ENCODE data around the gene LRRC8E.

Gene LRRC8E

DNA sequence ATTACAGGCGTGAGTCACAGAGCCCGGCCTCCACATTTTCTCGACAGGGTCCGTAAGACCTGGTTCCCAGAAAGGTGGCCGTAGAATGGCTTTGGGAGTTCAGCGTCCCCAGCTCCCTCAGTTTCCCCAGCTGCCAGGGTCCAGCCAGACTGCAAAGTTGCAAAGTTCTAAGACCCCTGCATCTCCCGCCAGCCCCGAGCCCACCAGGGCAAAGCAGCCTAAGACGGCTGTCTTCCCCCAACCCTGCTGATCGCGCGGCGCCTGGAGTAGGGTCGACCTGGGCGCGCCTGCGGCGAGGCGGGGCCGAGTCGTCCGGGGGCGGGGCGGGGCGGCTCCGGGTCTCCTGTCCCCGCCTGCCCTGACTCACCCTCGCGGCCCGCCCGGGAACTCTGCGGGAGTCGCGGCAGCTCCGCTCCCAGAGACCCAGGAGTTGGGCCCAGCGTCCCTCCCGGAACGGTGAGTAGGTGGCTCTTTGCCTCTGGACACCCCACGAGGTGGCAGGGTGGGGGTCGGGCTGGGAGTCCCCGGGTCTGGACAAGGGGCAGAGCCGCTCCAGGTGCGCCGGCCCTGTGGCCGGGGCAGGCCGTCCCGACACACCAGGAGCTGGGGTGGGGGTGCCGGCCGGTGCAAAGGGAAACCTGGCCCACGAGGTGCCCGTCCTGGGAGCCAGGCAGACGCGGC is at the start of gene LRRC8E:
LRRC8E (plus strand) TSS at position 366 of the 681 bp plus-strand sequence. CDS start 7,094 bp downstream, outside the sequence.
- in situ Hi-C loops (cut with HindIII; ENCODE audit: low sequenced_read_pairs): no loop called here
- H3K4me3 ChIP-seq (ENCODE audit: low read depth, low read length): peak within 1 kb of the TSS; percentile 63
- TF ChIP-seq, protein P1, sequence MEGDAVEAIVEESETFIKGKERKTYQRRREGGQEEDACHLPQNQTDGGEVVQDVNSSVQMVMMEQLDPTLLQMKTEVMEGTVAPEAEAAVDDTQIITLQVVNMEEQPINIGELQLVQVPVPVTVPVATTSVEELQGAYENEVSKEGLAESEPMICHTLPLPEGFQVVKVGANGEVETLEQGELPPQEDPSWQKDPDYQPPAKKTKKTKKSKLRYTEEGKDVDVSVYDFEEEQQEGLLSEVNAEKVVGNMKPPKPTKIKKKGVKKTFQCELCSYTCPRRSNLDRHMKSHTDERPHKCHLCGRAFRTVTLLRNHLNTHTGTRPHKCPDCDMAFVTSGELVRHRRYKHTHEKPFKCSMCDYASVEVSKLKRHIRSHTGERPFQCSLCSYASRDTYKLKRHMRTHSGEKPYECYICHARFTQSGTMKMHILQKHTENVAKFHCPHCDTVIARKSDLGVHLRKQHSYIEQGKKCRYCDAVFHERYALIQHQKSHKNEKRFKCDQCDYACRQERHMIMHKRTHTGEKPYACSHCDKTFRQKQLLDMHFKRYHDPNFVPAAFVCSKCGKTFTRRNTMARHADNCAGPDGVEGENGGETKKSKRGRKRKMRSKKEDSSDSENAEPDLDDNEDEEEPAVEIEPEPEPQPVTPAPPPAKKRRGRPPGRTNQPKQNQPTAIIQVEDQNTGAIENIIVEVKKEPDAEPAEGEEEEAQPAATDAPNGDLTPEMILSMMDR (IDR thresholded peaks at IDR 0.05; ENCODE audit: low read depth, low read length): no peak
- DNase-seq (ENCODE audit: low read depth, low spot score): peak; percentile 67

DNA sequence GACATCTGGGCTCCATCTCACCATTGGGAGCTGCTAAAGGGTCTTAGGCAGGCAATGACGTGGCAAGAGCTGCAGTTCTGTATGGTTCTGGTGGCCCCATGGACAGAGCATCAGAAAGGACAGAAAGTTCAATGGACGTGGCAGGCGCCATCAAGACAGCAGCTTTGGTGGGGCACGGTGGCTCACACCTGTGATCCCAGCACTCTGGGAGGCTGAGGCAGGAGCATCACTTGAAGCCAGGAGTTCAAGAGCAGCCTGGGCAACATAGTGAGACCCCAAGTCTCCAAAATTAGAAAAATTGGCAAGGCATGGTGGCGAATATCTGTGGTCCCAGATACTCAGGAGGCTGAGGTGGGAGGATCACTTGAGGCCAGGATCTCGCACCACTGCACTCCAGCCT is 48.8 kb upstream of the LRRC8E start:
- DNase-seq (ENCODE audit: low read depth, low spot score): no peak
- no peak overlapping the region for H3K4me3 ChIP-seq (ENCODE audit: low read depth, low read length)
- TF ChIP-seq, protein P1 (IDR thresholded peaks at IDR 0.05; ENCODE audit: low read depth, low read length): no peak
- in situ Hi-C loops (cut with HindIII; ENCODE audit: low sequenced_read_pairs): no loop called here

DNA sequence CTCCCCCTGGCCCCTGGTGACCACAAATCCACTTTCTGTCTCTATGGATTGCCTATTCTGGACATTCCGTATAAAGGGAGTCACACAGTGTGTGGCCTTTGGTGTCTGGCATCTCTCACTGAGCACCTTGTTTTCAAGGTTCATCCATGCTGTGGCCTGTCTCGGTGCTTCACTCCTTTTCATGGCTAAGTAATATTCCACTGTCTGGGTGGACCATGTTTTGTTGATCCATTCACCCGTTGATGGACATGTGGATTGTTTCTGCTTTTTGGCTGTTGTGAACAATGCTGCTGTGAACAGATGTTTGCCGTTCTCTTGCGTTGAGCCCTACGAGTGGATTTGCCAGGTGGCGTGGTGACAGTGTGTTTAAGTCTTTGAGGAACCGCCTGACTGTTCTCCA is 47.7 kb upstream of the LRRC8E start:
- TF ChIP-seq, protein P1 (IDR thresholded peaks at IDR 0.05; ENCODE audit: low read depth, low read length): no peak
- in situ Hi-C loops (cut with HindIII; ENCODE audit: low sequenced_read_pairs): no loop called here
- H3K4me3 ChIP-seq (ENCODE audit: low read depth, low read length): no peak overlapping the region
- no peak for DNase-seq (ENCODE audit: low read depth, low spot score)

DNA sequence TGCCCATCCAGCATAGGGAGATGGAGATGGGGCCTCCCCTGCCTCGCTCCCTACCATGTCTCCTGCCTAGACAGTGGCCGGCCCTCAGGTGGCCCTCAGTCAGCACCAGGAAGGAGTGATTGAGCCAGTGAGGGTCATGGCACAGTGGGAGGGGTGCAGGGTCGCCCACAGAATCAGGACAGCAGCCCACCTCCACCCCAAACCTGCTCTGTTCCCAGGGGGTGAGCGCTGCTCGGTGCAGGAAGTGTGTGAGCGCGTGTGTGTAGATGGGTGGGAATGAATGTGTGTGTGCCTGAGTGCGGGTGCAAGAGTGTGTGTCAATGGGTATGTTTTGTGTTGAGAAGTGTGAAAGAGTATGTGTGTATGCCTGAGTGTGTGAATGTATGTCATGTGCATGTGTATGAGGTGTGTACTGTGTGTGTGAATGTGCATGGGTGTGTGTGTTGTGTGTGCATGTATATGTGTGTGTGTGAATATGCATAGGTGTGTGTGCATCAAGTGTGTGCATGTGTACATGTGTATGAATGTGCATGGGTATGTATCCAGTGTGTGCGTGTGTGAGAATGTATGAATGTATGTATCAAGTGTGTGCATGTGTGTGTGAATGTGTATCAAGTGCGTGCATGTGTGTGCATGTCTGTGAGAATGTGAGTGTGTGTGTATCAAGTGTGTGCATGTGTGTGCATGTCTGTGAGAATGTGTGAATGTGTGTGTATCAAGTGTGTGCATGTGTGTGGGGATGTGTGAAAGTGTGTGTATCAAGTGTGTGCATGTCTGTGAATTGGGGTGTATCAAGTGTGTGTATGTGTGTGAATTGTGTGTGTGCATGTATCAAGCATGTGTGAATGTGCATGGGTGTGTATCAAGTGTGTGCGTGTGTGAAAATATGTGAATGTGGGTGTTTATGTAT is 46.3 kb upstream of the LRRC8E start:
- H3K4me3 ChIP-seq (ENCODE audit: low read depth, low read length): no peak overlapping the region
- TF ChIP-seq, protein P1 (IDR thresholded peaks at IDR 0.05; ENCODE audit: low read depth, low read length): no peak
- DNase-seq (ENCODE audit: low read depth, low spot score): no peak
- in situ Hi-C loops (cut with HindIII; ENCODE audit: low sequenced_read_pairs): no loop called here

DNA sequence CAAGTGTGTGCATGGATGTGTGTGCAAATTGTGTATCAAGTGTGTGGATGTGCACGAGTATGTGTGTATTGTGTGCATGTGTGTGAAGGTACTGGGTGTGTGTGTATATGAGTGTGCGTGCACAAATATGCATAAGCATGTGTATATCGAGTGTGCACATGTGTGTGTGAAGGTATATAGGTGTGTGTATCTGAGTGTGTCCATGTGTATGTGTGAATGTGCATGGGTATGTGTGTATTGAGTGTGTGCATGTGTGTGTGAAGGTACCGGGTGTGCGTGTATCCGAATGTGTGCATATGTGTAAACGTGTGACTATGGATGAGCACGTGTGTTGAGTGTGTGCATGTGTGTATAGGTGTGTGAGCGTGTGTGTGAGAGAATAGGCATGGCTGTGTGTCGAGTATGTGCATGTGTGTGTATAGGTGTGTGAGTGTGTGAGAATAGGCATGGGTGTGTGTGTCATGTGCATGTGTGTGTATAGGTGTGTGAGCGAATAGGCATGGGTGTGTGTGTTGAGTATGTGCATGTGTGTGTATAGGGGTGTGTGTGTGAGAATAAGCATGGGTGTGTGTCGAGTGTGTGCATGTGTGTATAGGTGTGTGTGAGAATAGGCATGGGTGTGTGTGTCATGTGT is 45.5 kb upstream of the LRRC8E start:
- in situ Hi-C loops (cut with HindIII; ENCODE audit: low sequenced_read_pairs): no loop called here
- DNase-seq (ENCODE audit: low read depth, low spot score): no peak
- TF ChIP-seq, protein P1 (IDR thresholded peaks at IDR 0.05; ENCODE audit: low read depth, low read length): no peak
- no peak overlapping the region for H3K4me3 ChIP-seq (ENCODE audit: low read depth, low read length)

DNA sequence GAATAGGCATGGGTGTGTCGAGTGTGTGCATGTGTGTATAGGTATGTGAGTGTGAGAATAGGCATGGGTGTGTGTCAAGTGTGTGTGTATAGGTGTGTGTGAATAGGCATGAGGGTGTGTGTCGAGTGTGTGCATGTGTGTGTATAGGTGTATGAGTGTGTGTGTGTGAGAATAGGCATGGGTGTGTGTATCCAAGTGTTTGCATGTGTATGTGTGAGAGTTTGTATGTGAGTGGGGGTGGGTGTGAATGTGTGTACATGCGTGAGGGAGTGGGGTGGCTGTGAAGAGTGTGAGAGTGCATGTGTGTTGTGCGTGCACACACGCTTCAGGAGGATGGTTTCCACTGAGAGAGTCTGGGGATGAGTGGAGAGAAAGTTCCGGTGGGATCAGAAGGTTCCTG is 44.8 kb upstream of the LRRC8E start:
- H3K4me3 ChIP-seq (ENCODE audit: low read depth, low read length): no peak overlapping the region
- in situ Hi-C loops (cut with HindIII; ENCODE audit: low sequenced_read_pairs): no loop called here
- TF ChIP-seq, protein P1 (IDR thresholded peaks at IDR 0.05; ENCODE audit: low read depth, low read length): no peak
- no peak for DNase-seq (ENCODE audit: low read depth, low spot score)

All from astrocyte of the spinal cord (primary cell).